ENCODE measurements around the gene GFRAL.
"Not testable (repeated sequence)": the region's sequence is repeated elsewhere in the genome, so short reads cannot be mapped to it uniquely, and the experiment has no call there.

GFRAL gene, protein sequence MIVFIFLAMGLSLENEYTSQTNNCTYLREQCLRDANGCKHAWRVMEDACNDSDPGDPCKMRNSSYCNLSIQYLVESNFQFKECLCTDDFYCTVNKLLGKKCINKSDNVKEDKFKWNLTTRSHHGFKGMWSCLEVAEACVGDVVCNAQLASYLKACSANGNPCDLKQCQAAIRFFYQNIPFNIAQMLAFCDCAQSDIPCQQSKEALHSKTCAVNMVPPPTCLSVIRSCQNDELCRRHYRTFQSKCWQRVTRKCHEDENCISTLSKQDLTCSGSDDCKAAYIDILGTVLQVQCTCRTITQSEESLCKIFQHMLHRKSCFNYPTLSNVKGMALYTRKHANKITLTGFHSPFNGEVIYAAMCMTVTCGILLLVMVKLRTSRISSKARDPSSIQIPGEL
- total RNA-seq = 0 reads per million in 2 donors

DNA sequence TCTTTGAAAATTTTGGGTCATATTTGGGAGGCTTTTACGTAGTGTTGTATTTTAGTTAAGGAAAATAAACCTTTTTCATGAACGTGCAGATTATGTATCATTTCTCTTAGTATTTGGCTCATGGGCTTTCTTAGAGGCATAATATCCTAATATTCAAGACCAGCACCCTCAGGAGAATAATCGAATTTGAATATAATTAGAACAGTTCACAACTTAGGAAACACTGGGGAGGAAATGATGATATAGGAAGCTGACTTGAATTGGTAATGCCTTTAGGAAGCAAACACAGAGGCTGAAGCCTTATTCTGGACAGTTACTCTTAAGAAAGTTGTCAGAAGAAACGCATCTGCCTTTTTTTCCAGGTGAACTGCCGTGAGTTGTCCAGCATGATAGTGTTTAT, at the start of gene GFRAL:
Gene GFRAL (plus strand): TSS at position 301 of the 400 bp plus-strand sequence. CDS start 86 bp downstream, at position 387.
- DNase-seq = no peak

DNA sequence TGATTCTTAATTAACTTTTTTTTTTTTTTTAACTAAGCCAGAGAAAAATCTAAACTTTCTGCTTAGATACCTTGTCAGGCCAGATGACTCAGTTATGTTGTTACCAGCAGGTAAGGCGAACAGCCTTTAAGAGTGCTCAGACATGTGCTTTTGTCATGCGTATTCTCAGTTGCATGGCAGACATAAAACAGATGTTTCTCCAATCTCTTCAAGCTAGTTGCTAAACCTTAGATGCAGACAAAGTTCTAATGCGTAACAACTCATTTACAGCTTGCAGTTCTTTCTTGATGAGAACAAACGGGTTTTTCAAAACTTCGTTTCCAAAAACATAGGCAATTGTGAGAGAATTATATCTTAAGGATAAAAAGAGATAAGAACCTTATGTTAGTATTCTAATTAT, 49.6 kb upstream of the GFRAL start:
- no peak for DNase-seq

DNA sequence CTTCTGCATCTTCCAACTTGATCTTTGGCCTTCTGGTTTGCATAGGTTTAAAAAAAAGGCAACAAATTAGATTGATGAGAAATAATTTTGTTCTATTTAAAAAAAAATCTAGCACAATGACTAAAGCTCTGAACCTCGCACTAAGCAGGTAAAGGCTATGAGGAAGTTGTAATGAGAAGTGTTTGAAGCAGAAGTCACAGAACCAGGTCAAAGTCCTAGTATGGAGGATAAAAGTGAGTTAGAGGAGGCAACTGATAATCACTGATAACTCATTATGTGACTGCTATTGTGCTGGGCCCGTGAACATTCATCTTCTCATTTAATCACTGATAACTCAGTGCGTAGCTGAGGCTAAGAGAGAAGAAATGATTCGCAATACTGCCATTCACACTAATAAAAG, 46.1 kb upstream of the GFRAL start:
- DNase-seq = no peak

DNA sequence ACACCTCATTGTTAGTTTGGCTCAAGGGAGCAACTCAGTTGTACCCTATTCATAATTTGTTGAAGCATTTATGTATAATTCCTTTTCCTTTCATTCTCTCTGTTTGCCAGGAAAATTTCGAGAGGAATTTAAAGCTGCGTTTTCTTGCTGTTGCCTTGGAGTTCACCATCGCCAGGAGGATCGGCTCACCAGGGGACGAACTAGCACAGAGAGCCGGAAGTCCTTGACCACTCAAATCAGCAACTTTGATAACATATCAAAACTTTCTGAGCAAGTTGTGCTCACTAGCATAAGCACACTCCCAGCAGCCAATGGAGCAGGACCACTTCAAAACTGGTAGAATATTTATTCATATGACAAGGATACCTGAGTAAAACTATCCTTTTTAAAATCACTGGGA, 45.2 kb upstream of the GFRAL start:
- no peak for DNase-seq

DNA sequence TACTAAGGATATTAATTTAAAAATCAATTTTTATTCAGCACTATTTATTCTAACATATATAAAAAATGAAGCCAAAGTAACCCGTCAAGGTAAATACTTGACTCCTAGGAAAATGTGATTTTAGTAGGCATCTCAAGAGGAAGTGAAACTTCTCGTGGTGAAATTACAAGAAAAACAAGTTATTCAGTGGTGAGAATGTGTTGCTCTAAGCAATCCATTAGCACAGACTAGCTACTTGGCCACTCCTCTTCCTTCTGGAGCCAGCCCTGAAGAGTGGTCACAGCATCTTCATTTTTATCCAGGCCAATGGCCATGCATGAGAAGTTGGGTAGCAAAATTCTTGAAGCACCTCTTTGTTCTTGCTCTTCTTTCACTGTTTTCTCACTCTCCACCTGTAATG, 40.4 kb upstream of the GFRAL start:
- DNase-seq = no peak

DNA sequence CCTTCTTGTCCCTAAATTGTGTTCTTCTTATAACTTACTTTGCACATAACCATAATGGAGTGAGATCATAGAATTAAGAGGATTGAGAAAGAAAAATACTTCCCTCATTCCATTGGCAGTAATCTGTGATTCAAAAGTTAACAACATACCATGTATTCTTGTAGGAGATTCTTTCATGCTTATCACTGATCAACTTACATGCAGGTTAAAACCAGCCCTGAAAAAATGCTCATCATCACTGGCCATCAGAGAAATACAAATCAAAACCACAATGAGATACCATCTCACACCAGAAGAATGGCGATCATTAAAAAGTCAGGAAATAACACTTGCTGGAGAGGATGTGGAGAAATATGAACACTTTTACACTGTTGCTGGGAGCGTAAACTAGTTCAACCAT, 36.5 kb upstream of the GFRAL start:
- DNase-seq = no peak

DNA sequence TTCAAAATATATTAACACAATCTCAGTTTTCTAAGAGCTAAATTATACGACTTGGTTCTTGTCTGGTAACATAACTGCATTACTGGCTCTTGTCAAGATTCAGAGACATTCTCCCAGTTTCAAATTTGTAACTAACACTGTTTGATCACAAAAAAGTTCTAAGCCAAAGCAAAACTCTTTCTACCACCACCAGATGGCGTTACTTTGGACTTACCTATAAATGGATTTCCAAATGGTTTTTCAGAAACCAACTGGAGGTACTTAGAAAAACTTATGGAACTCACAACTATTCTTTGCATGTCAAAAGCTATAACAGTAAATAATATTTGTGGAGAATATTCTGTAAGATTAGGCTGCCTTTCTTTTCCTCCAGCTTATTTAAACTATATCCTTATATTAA, 34.2 kb upstream of the GFRAL start:
- DNase-seq = no peak

DNA sequence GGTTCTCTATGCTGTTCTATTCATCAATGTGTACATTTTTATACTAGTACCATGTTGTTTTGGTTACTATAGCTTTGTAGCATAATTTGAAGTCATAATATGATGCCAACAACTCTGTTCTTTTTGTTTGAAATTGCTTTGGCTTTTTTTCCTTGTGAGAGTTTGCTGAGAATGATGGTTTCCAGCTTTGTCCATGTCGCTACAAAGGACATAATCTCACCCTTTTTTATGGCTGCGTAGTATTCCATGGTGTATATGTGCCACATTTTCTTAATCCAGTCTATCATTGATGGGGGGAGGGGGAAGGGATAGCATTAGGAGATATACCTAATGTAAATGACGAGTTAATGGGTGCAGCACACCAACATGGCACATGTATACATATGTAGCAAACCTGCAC, 30.1 kb upstream of the GFRAL start:
- not testable (repeated sequence) for DNase-seq

DNA sequence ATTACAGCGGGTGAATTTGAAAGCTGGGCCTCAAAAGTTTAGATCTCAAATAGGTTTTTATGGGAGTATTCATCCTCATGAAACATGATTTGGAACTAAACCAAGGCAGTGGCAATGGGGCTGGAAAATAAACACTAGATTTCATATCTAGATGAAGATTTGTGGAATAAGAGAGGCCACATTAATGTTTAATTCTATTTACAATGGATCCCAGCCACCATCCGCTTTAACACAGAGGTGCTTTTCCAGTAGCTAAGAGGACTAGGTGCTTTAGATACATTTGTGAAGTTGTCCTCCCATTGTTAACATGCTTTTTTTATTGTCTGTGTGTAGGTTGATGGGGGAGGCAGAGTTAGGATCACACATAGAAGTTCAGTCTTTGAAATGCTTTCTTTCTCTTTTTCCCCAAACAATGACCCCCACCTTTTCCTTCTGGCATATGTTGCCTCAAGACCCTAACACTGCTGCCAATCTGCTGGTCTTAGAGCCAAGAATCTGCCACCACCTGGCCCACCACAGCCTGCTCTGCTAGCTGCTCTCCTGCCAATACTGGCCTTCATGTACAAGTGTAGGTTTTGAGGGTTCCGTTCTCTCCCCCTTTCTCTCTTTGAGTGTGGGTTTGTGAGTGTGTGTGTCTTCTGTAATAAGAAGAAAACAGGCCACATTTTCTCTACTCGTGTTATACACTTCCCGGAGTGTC, 27.8 kb upstream of the GFRAL start:
- DNase-seq = no peak

DNA sequence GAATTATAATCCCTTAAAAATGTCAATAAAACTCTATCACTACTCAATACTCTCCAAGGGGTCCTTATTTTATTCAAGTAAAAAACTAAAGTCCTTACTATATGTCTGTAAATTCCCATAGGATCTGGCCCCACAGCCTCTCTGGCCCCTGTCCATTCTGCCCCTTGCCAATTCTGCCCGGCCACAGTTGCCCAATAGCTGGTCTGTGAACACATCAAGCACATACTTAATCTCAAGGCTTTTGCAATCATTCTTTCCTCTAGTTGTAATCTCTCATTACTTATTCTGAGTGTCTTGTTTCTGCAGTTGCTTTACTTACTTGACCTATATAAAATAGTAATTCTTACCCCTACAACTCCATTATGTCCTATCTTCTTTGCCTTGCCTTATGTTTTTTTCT, 22.5 kb upstream of the GFRAL start:
- DNase-seq = no peak

DNA sequence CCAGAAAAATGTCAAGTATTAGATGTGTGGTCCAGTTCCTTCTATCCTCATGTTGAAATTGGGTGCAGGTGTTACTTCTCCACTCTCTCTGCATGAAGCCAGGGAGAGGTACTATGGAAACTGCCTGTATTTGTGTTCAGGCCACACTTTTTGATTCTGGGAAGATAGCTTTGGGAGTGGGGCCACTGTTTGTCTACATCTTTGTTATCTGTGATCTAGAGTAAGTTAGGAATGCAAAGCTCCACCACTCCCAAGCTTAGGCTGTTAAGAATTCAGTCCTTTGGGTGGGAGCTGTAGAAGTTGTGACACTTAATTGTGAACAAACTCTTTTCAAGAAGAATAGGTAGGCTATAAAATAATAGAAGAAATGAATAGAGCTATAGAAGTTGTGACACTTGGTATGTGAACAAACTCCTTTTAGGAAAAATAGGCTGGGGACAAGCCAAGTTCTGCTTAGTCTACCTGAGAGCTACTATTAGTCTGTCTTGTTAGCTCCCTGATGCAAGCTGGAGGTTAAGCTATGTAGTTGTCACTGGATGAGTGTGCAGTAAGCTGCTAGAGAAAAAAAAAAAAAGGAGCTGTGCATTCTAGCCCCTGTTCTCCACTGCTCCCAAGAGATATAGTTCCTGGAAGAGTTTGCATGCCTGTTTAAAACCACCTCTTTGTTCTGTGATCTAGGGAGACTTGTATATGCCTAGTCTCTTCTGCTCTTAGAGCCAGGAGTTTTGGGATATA, 7.1 kb upstream of the GFRAL start:
- no peak for DNase-seq

DNA sequence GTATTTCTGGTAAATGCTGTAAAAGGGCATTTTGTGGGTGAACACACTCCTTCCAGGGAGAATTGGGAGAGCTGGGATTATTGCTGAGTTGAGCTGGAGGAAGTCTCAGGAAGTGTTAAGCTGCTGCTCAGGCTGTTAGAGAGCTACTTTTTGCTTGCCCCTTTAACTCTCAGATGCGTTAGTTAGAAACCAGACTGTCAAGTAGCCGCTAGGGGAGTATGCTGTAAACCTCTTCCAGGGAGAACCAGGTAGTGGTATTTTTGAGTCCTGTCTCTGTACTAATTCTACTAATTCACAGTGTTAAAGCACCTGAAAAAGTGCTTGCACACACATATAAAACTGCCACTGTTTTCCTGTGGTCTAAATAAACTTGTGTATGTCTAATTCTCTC, 6.6 kb upstream of the GFRAL start:
- DNase-seq = no peak

DNA sequence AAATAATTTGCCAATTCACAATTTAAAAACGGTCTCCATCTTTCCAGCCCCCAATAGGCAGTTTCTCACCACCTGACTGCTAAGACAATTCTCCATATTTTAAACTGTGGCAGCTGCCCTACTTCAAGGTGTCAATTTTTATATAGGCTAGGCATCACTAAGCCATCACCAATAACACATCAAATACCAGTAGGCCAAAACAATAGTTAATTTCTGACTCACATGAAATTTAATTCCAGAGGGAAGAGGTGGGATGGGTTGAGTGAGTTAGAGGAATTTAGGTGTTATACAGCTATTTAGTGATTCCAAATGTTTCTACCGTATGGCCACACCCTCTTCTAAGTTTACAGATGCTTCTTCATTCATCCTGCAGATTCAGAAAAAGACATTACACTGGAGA, 49.9 kb downstream of the GFRAL start:
- DNase-seq = no peak

DNA sequence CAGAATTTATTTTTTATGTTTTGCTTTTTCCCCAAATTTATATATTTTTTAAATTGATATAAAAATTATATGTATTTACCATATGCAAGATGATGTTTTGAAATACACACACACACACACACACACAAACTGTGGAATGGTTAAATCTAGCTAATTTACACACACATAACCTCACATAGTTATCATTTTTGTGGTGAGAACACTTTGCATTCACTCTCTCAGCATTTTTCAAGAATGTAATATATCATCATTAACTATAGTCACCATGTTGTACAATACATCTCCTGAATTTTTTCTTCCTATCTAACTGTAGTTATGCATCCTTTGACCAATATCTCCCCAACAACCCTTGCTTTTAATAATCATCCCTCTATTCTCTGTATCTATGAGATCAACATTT, 52.2 kb downstream of the GFRAL start:
- no peak for DNase-seq

DNA sequence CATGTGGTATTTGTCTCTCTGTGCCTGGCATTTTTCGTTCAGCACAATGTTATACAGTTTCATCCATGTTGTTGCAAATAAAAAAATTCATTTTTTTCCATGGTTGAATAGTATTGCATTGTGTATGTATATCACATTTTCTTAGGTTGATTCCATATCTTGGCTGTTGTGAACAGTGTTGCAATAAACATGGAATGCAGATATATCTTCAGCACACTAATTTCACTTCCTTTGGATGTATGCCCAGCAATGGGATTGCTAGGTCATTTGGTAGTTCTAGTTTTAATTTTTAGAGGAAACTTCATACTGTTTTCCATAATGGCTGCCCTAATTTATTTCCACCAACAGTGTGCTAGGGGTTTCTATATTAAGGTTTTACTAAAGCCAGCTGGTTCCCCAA, 52.6 kb downstream of the GFRAL start:
- no peak for DNase-seq

DNA sequence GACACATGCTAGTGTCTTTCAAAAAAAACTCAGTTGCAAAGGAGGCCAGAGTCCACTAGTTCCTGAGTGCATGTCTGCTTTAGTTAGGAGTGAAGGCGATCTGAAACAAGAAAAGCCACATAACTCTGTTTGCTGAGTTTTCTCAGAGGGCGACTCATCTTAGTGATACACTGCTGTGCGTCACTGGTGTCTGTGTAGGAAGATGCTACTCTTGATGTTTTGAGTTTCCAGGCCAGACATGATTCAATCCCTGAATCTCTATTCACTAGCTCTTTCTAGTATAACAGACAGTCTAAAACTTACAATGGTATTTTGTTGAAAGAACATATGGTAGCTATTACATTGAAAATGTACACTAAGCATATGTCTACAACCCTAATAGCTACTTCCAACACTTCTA, 60.9 kb downstream of the GFRAL start:
- DNase-seq = no peak

DNA sequence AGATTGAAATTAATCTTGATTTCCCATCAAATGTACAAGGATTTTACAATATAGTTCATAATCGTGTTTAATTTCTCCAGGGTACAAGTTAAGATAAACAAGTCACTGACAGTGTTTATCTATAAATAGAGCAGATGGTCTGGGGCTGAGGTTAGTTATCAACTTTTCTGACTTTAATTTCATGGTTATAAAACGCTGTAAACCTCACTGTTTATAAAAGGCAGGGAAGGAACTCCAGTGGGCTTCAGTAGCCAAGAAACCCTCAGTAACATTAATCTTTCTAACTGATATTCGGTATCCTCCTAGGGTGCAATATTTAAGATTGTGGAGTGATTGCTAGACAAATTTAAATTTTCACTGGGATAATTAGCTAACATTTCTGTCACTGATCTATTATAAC, 68.6 kb downstream of the GFRAL start:
- no peak for DNase-seq

DNA sequence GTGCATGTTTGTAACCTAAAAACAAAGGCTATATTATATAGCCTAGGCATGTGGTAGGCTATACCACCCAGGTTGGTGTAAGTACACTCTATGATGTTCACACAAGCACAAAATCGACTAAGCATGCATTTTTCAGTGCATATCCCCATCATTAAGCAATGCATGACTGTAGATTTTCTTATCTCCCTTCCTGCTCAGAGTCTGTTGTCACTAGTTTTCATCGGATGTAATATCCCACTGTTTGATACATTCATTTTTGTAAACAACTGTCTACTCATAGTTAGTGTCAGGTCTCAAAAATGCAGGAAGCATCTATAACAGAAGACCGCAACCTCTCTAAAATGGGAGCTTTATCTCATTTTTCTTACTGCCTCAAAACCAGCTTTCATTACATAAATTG, 70.7 kb downstream of the GFRAL start:
- DNase-seq = no peak

DNA sequence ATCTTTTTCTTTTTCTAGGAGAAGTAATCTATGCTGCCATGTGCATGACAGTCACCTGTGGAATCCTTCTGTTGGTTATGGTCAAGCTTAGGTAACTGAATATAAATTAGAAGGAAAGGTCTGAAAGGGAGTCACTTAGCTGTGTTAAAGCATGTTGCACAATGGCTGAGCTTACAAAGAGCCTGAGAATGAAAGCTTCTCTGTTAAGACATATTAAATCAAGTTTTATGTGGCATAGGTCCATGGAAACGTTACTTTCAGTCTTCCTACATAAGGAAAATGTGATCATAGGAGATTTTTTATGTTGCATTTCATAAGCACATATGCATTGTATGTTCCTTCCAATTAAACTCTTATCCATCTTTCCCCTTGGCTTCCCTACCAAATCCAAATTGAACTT, 72.1 kb downstream of the GFRAL start:
- no peak for DNase-seq

DNA sequence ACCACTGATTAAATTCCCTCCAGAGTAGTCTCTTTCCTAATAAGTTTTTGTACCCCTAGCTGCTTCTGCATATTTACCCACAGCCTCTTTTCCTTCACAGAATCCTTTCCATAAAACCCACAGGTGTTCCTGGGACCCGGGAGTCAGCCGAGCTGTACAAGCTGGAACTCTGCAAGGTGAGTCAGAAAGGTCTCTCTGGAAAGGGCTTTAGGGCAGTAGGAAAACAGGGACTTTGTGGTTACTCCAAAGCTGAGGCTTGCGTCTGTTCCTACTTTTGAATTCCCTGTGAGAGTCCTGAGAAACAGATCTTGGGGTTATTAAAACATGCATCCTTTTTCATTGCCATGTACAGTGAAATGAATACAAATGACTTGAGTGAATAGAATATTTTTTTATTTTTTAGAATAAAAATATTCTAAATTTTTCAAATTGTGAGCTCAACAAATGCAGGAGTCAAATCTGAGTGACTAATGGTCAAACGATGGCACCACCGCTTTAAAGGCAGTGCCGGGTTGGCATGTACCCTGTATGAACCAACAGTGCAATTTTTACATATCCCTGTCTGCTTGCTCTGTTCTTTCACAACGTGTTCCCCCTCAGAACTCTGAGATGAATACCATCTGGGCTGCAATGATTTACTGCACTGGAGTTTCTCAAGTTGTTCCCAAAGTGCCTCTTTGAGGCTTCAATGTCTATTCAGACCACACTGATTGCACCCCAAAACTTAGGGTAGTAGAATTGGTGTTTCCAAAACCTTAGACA, 78.4 kb downstream of the GFRAL start:
- DNase-seq = no peak

DNA sequence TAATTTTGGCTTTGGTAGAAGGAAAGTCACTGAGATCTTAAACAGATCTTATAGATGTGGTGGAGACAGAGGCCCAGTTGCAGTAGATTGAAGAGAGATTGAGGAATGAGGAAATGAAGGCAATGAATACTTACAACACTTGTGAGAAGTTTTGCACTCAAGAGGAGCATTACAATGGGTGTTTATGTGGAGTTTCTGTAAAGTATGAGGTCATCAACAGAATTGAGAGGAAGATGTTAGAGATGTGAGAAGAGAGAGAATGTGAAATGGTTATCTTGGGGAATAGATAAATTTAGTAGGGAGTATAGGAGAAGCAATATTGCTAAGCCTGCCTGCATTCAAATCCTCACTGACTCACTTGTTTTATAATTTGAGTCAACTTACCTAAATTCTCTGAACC, 83.4 kb downstream of the GFRAL start:
- DNase-seq = no peak

DNA sequence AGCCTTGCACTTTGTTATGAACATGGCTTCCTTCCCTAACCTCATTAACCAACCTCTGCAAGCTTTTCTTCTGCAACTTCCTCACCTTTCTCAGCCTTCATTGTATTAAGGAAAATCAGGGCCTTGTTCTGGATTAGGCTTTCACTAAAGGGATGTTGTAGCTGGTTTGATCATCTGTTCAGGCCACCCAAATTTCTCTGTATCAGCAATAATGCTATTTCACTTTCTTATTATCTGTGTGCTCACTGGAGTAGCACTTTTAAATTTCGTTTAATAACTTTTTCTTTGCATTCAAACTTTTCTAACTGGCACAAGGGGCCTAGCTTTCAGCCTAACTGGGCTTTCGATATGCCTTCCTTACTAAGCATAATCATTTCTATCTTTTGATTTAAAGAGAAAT, 96.7 kb downstream of the GFRAL start:
- DNase-seq = no peak

All from T-helper 2 cell (primary cell).